ENCODE data around the gene PLEKHM2. TPM values are rescaled to one million over a fixed set of nuclear protein-coding genes. Genes with fewer than 3 reads are reported as not detected.

Gene PLEKHM2
- total and polyA plus RNA-seq, 4 donors = 23.9 to 81.7 (median 74.5) TPM

GRCh38 chr1:15753776-15754175 is 69.7 kb downstream of the PLEKHM2 start:
- Histone ChIP-seq H3K27ac (ENCODE audit: low read depth in 1 of 2, low read length in 2 of 2) (peak overlapping the region; percentile 2 to 67), H3K36me3 (ENCODE audit: control insufficient read depth in 1 of 2, insufficient read depth in 2 of 2, low read length in 1 of 2) (no peaks in the 10 kb centered on the region), H3K4me1 (ENCODE audit: control insufficient read depth in 1 of 2, insufficient read depth in 2 of 2, low read length in 2 of 2) (no peaks in the 10 kb centered on the region), H3K9me3 (ENCODE audit: control insufficient read depth, low read length) (no peaks in the 10 kb centered on the region), H3K27me3 (ENCODE audit: control insufficient read depth in 1 of 2, insufficient read depth in 2 of 2, low read length in 1 of 2) (no peaks in the 10 kb centered on the region), H3K4me3 (ENCODE audit: low read length in 2 of 2) (no peak overlapping the region)
- 53 to 56% methylated on average over 10 of the region's 10 CpGs for WGBS, 2 donors
- DNase-seq (peak in 1 of 2 donors; percentile 40), ATAC-seq (ENCODE audit: low FRiP score) (no peak)
- intact Hi-C loops (cut with DNase I) = no loop called here

DNA sequence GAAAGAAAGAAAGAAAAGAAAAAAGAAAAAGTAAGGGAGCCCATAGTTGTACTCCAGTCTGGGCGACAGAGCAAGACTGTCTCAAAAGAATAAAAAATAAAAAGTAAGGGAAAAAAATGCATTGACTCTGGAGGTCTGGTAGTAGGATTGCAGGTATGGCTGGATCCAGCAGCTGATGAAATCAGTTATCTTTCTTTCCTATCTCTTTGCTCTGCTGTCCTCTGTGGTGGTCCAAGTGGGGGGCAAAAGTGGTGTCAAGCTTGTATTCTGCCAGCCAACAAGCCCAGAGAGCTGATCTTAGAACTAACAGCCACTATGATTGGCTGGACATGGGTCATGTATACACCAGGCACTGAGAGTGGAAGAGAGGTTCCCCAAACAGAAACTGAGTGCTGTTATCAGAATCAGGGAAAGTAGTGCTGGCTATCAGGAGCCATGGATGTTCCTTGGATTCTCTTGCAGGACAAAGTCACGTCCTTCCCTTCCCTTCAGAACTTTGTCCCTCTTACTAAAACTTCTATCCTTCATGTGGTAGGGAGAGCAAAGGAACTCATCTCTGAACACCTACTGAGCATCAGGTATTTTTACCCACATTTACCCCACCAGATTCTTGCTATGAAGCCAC is 71.0 kb downstream of the PLEKHM2 start:
- Histone ChIP-seq H3K27ac (ENCODE audit: low read depth in 1 of 2, low read length in 2 of 2) (peak overlapping the region in 1 of 2 donors; percentile 76), H3K4me1 (ENCODE audit: control insufficient read depth in 1 of 2, insufficient read depth in 2 of 2, low read length in 2 of 2) (no peaks in the 10 kb centered on the region), H3K27me3 (ENCODE audit: control insufficient read depth in 1 of 2, insufficient read depth in 2 of 2, low read length in 1 of 2) (no peaks in the 10 kb centered on the region), H3K4me3 (ENCODE audit: low read length in 2 of 2) (no peak overlapping the region), H3K36me3 (ENCODE audit: control insufficient read depth in 1 of 2, insufficient read depth in 2 of 2, low read length in 1 of 2) (no peaks in the 10 kb centered on the region), H3K9me3 (ENCODE audit: control insufficient read depth, low read length) (no peaks in the 10 kb centered on the region)
- DNase-seq = no peak
- ATAC-seq (ENCODE audit: low FRiP score) = no peak
- intact Hi-C loops (cut with DNase I) = no loop called here
- WGBS, 2 donors = 60 to 77% methylated on average over 2 of the region's 2 CpGs

- Histone ChIP-seq H3K9me3 (ENCODE audit: control insufficient read depth, low read length) (no peaks in the 10 kb centered on the region), H3K27ac (ENCODE audit: low read depth in 1 of 2, low read length in 2 of 2) (peak overlapping the region; percentile 4 to 76), H3K4me1 (ENCODE audit: control insufficient read depth in 1 of 2, insufficient read depth in 2 of 2, low read length in 2 of 2) (no peaks in the 10 kb centered on the region), H3K36me3 (ENCODE audit: control insufficient read depth in 1 of 2, insufficient read depth in 2 of 2, low read length in 1 of 2) (no peaks in the 10 kb centered on the region), H3K4me3 (ENCODE audit: low read length in 2 of 2) (no peak overlapping the region), H3K27me3 (ENCODE audit: control insufficient read depth in 1 of 2, insufficient read depth in 2 of 2, low read length in 1 of 2) (no peaks in the 10 kb centered on the region)
- 57 to 61% methylated on average over 4 of the region's 4 CpGs for WGBS, 2 donors
- intact Hi-C loops (cut with DNase I) = no loop called here
- DNase-seq (no peak), ATAC-seq (ENCODE audit: low FRiP score) (no peak)
These were observed 71.5 kb downstream of the PLEKHM2 start for GRCh38 chr1:15755646-15756040.

DNA sequence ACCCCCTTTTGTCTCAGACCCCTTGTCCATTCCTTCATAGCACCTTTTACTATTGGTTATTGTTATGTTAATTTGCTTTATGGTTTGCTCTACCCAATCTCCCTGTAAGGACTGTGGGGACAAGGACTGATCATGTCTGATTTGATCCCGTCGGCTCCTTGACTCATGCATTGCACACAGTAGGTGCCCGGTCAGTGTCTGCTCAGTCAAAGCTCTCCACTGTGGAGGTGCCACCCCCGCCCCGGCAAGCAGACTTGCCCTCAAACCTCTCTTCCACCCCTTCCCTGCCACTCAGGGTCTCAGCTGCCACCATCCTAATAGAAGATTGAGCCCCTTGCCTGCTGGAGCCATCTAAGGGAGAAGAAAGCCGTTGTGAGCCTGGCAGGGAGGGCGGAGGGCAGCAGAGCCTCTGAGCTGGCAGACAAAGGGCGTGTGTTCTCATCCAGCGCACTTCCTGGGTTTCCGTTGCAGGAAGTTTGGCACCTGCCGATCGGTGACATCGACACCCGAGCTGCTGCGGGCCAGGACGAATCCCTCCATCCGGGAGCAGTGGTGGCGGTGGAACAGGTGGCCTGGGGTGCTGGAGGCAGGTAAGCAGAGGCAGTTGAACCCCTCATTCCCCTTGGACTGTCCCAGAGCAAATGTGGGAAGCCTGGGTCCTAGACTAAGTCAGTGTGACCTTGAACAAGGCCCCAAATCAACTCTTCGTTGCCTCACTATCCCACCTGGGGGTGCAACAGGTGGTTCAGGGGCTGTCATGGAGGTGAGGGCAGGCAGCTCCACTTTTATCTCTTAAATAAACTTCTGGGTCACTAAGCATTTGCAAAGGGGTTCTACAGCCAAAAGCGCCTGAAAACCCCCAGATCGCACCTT is 72.3 kb downstream of the PLEKHM2 start:
- ATAC-seq (ENCODE audit: low FRiP score) (no peak), DNase-seq (peak in 1 of 2 donors; percentile 75)
- Histone ChIP-seq H3K27ac (ENCODE audit: low read depth in 1 of 2, low read length in 2 of 2) (peak overlapping the region; percentile 4 to 87), H3K4me1 (ENCODE audit: control insufficient read depth in 1 of 2, insufficient read depth in 2 of 2, low read length in 2 of 2) (no peaks in the 10 kb centered on the region), H3K4me3 (ENCODE audit: low read length in 2 of 2) (peak overlapping the region; percentile 5 to 8), H3K36me3 (ENCODE audit: control insufficient read depth in 1 of 2, insufficient read depth in 2 of 2, low read length in 1 of 2) (no peaks in the 10 kb centered on the region), H3K27me3 (ENCODE audit: control insufficient read depth in 1 of 2, insufficient read depth in 2 of 2, low read length in 1 of 2) (no peaks in the 10 kb centered on the region), H3K9me3 (ENCODE audit: control insufficient read depth, low read length) (no peaks in the 10 kb centered on the region)
- WGBS, 2 donors = 10 to 13% methylated on average over 21 of the region's 21 CpGs
- intact Hi-C loops (cut with DNase I) = no loop called here

DNA sequence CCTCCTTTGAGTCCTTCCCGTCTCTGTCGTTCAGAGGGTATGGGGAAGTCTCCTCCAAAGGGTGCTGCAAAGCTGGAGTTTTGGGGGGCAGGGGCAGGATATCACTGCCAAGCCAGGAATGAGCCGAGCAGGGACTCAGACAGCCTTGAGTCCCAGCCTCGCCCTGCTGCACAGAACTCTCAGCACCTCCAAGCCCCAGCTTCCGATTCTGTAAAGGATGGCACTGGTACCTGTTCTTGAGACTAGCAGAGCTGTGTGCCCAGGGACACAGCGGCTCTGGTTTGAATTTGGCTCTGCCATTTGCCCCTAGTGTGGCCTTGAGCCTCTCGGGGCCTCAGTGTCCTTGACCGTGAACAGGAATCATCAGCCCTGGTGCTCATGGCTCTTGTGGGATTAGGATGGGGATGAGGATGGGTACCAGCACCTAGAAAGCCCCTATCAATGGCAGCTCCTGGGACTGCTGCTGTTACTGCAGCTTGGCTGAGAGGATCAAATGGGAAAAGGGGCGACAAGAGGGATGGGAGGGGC is 73.0 kb downstream of the PLEKHM2 start:
- H3K4me1 ChIP-seq (ENCODE audit: control insufficient read depth in 1 of 2, insufficient read depth in 2 of 2, low read length in 2 of 2) = no peaks in the 10 kb centered on the region
- no peaks in the 10 kb centered on the region for H3K27me3 ChIP-seq (ENCODE audit: control insufficient read depth in 1 of 2, insufficient read depth in 2 of 2, low read length in 1 of 2)
- intact Hi-C loops (cut with DNase I) = no loop called here
- 9 to 15% methylated on average over 9 of the region's 9 CpGs for WGBS, 2 donors
- no peaks in the 10 kb centered on the region for H3K36me3 ChIP-seq (ENCODE audit: control insufficient read depth in 1 of 2, insufficient read depth in 2 of 2, low read length in 1 of 2)
- peak overlapping the region; percentile 5 to 98 for H3K4me3 ChIP-seq (ENCODE audit: low read length in 2 of 2)
- ATAC-seq (ENCODE audit: low FRiP score) (no peak), DNase-seq (no peak)
- H3K9me3 ChIP-seq (ENCODE audit: control insufficient read depth, low read length) = no peaks in the 10 kb centered on the region
- peak overlapping the region; percentile 87 to 89 for H3K27ac ChIP-seq (ENCODE audit: low read depth in 1 of 2, low read length in 2 of 2)

DNA sequence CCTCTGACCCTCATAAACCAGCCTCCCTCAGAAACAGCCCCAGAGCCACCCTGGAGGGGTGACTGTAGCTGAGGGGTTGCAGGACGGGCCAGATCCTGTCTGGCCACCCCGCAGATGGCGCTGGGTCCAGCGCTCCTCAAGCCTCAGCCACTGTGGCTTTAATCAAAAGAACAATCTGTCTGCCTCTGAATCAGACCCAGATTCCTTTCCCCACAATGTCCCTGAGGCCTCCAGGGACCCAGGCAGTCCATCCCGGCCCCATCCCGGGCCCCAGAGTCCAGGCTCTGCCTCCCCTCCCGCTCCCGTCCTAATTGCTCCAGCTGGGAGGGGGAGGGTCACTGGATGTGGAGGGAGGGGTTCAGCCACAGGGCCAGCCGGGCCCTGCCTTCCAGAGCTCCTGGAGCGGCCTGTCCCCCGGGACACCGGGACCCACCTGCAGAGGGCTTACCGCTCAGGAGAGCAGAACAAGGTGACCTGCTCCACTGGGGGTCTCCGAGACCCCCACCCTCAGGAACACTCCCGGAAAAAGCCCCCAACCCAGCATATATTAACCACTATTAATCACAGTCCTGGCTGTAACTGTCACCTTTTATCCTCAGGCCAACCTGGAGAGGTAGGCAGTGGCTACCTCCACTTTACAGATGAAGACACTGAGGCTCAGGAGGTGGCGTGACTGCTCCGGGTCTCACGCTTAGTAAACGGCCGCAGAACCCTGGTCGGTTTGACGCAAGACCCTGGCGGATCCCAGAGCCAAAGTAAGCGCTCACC is 73.6 kb downstream of the PLEKHM2 start:
- H3K4me3 ChIP-seq (ENCODE audit: low read length in 2 of 2) = peak overlapping the region; percentile 98 to 99
- no peaks in the 10 kb centered on the region for H3K36me3 ChIP-seq (ENCODE audit: control insufficient read depth in 1 of 2, insufficient read depth in 2 of 2, low read length in 1 of 2)
- DNase-seq = no peak
- ATAC-seq (ENCODE audit: low FRiP score) = peak; percentile 45
- H3K27me3 ChIP-seq (ENCODE audit: control insufficient read depth in 1 of 2, insufficient read depth in 2 of 2, low read length in 1 of 2) = no peaks in the 10 kb centered on the region
- peak overlapping the region; percentile 87 to 89 for H3K27ac ChIP-seq (ENCODE audit: low read depth in 1 of 2, low read length in 2 of 2)
- H3K4me1 ChIP-seq (ENCODE audit: control insufficient read depth in 1 of 2, insufficient read depth in 2 of 2, low read length in 2 of 2) = no peaks in the 10 kb centered on the region
- 2% methylated on average over 23 to 24 of the region's 24 CpGs for WGBS, 2 donors
- H3K9me3 ChIP-seq (ENCODE audit: control insufficient read depth, low read length) = no peaks in the 10 kb centered on the region
- intact Hi-C loops (cut with DNase I) = no loop called here

DNA sequence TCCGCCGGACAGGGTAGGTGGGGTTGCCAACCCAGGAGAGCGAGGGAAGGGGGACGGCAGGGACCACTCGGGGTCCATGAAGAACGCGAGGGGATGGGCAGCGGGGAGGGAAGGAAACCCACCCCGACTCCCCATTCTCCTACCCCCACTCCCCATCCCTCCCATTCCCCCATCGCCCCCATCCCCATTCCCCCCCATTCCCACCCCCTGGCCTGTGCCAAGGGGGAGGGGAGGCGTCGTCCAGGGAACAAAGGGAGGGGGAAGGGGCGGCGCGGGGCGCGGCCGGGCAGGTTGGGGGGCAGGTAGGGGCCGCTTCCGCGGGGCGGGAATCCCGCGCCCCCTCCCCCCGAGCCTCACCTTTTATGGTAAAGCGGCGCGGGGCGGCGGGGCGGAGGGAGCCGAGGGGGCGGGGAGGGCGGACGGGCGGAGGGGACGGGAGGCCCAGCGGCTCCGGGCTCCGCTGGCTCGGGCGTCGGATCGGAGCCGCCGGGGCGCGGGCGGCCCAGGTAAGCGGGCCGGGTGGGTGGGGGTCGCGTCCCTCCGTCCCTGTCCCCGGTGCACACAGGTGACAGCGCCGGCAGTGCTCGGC is 74.3 kb downstream of the PLEKHM2 start, which contains the start of gene FBLIM1:
Gene FBLIM1, plus strand, starts transcription at position 453 of the 589 bp plus-strand sequence. CDS start 6,189 bp downstream, outside the sequence.
- Histone ChIP-seq H3K4me3 (ENCODE audit: low read length in 2 of 2) (peak within 1 kb of the TSS; percentile 98 to 99), H3K27ac (ENCODE audit: low read depth in 1 of 2, low read length in 2 of 2) (peak within 1 kb of the TSS; percentile 89 to 96), H3K27me3 (ENCODE audit: control insufficient read depth in 1 of 2, insufficient read depth in 2 of 2, low read length in 1 of 2) (no peaks in the 10 kb centered on the region), H3K36me3 (ENCODE audit: control insufficient read depth in 1 of 2, insufficient read depth in 2 of 2, low read length in 1 of 2) (no peaks in the 10 kb centered on the region), H3K4me1 (ENCODE audit: control insufficient read depth in 1 of 2, insufficient read depth in 2 of 2, low read length in 2 of 2) (no peaks in the 10 kb centered on the region), H3K9me3 (ENCODE audit: control insufficient read depth, low read length) (no peaks in the 10 kb centered on the region)
- 1% methylated on average over 15 to 58 of the region's 58 CpGs for WGBS, 2 donors
- intact Hi-C loops (cut with DNase I) = no loop called here
- peak; percentile 12 for ATAC-seq (ENCODE audit: low FRiP score)
- DNase-seq = peak in 1 of 2 donors; percentile 89

All from aorta (tissue), 5 donors.